ENCODE data around the gene ADAM8. TPM values are rescaled to one million over a fixed set of nuclear protein-coding genes. Genes with fewer than 3 reads are reported as not detected.

The ADAM8 gene
- polyA plus RNA-seq, 4 donors: 0.67 to 4.4 (median 2.1) TPM

- FAIRE-seq: no peak
- Histone ChIP-seq H3K27ac (ENCODE audit: low read depth in 1 of 3, low read length in 2 of 3) (no peak overlapping the region), H3K4me1 (ENCODE audit: control insufficient read depth in 3 of 3, insufficient read depth in 2 of 3, low read depth in 1 of 3, low read length in 2 of 3) (peaks cover 0 to 63% (median 0%) of the 10 kb centered on the region in 3 donors), H3K36me3 (ENCODE audit: control insufficient read depth in 3 of 3, insufficient read depth in 2 of 3, low read depth in 1 of 3, low read length in 3 of 3) (no peaks in the 10 kb centered on the region), H3K9me3 (ENCODE audit: control insufficient read depth in 2 of 2, insufficient read depth in 1 of 2, low read depth in 1 of 2, low read length in 1 of 2) (no peaks in the 10 kb centered on the region), H3K4me3 (ENCODE audit: low read depth in 1 of 3, low read length in 3 of 3) (no peak overlapping the region), H3K27me3 (ENCODE audit: control insufficient read depth in 3 of 3, insufficient read depth in 3 of 3, low read length in 3 of 3) (peaks cover 4 to 16% (median 15%) of the 10 kb centered on the region in 3 donors)
- DNase-seq: no peak
- 60 to 77% (median 74%) methylated on average over 14 of the region's 14 CpGs for WGBS, 3 donors
Observed at GRCh38 chr10:133243593-133243992, 33.1 kb downstream of the ADAM8 start.

GRCh38 chr10:133242611-133243356 lies 33.9 kb downstream of the ADAM8 start:
- Histone ChIP-seq H3K27me3 (ENCODE audit: control insufficient read depth in 3 of 3, insufficient read depth in 3 of 3, low read length in 3 of 3) (peaks cover 10 to 23% (median 16%) of the 10 kb centered on the region in 3 donors), H3K36me3 (ENCODE audit: control insufficient read depth in 3 of 3, insufficient read depth in 2 of 3, low read depth in 1 of 3, low read length in 3 of 3) (no peaks in the 10 kb centered on the region), H3K4me1 (ENCODE audit: control insufficient read depth in 3 of 3, insufficient read depth in 2 of 3, low read depth in 1 of 3, low read length in 2 of 3) (peaks cover 0 to 70% (median 0%) of the 10 kb centered on the region in 3 donors), H3K9me3 (ENCODE audit: control insufficient read depth in 2 of 2, insufficient read depth in 1 of 2, low read depth in 1 of 2, low read length in 1 of 2) (no peaks in the 10 kb centered on the region), H3K27ac (ENCODE audit: low read depth in 1 of 3, low read length in 2 of 3) (no peak overlapping the region), H3K4me3 (ENCODE audit: low read depth in 1 of 3, low read length in 3 of 3) (no peak overlapping the region)
- no peak for FAIRE-seq
- WGBS, 3 donors: 54 to 80% (median 65%) methylated on average over 27 of the region's 27 CpGs
- no peak for DNase-seq

GRCh38 chr10:133241501-133242205 lies 35.0 kb downstream of the ADAM8 start:
- 14 to 38% (median 20%) methylated on average over 25 of the region's 25 CpGs for WGBS, 3 donors
- Histone ChIP-seq H3K4me3 (ENCODE audit: low read depth in 1 of 3, low read length in 3 of 3) (peak overlapping the region in 1 of 3 donors; percentile 20), H3K27me3 (ENCODE audit: control insufficient read depth in 3 of 3, insufficient read depth in 3 of 3, low read length in 3 of 3) (peaks cover 20 to 32% (median 26%) of the 10 kb centered on the region in 3 donors)

GRCh38 chr10:133239990-133240389 lies 36.7 kb downstream of the ADAM8 start:
- FAIRE-seq (no peak), DNase-seq (no peak)
- Histone ChIP-seq H3K27me3 (ENCODE audit: control insufficient read depth in 3 of 3, insufficient read depth in 3 of 3, low read length in 3 of 3) (peaks cover 31 to 48% (median 35%) of the 10 kb centered on the region in 3 donors), H3K4me3 (ENCODE audit: low read depth in 1 of 3, low read length in 3 of 3) (no peak overlapping the region), H3K36me3 (ENCODE audit: control insufficient read depth in 3 of 3, insufficient read depth in 2 of 3, low read depth in 1 of 3, low read length in 3 of 3) (no peaks in the 10 kb centered on the region), H3K27ac (ENCODE audit: low read depth in 1 of 3, low read length in 2 of 3) (no peak overlapping the region), H3K4me1 (ENCODE audit: control insufficient read depth in 3 of 3, insufficient read depth in 2 of 3, low read depth in 1 of 3, low read length in 2 of 3) (peaks cover 0 to 60% (median 0%) of the 10 kb centered on the region in 3 donors), H3K9me3 (ENCODE audit: control insufficient read depth in 2 of 2, insufficient read depth in 1 of 2, low read depth in 1 of 2, low read length in 1 of 2) (no peaks in the 10 kb centered on the region)
- WGBS, 3 donors: 76 to 85% (median 78%) methylated on average over 14 to 15 of the region's 15 CpGs

More at GRCh38 chr10:133241501-133242205, 35.0 kb downstream of the ADAM8 start:
- no peaks in the 10 kb centered on the region for H3K36me3 ChIP-seq (ENCODE audit: control insufficient read depth in 3 of 3, insufficient read depth in 2 of 3, low read depth in 1 of 3, low read length in 3 of 3)
- FAIRE-seq (no peak), DNase-seq (peak in 1 of 2 donors; percentile 69)
- peak overlapping the region in 1 of 3 donors; percentile 33 for H3K27ac ChIP-seq (ENCODE audit: low read depth in 1 of 3, low read length in 2 of 3)
- no peaks in the 10 kb centered on the region for H3K9me3 ChIP-seq (ENCODE audit: control insufficient read depth in 2 of 2, insufficient read depth in 1 of 2, low read depth in 1 of 2, low read length in 1 of 2)
- peaks cover 0 to 71% (median 0%) of the 10 kb centered on the region in 3 donors for H3K4me1 ChIP-seq (ENCODE audit: control insufficient read depth in 3 of 3, insufficient read depth in 2 of 3, low read depth in 1 of 3, low read length in 2 of 3)

- H3K4me3 ChIP-seq (ENCODE audit: low read depth in 1 of 3, low read length in 3 of 3): no peak overlapping the region
- peaks cover 0 to 50% (median 0%) of the 10 kb centered on the region in 3 donors for H3K4me1 ChIP-seq (ENCODE audit: control insufficient read depth in 3 of 3, insufficient read depth in 2 of 3, low read depth in 1 of 3, low read length in 2 of 3)
- DNase-seq (no peak), FAIRE-seq (no peak)
- H3K9me3 ChIP-seq (ENCODE audit: control insufficient read depth in 2 of 2, insufficient read depth in 1 of 2, low read depth in 1 of 2, low read length in 1 of 2): no peaks in the 10 kb centered on the region
- 20 to 32% (median 28%) methylated on average over 15 of the region's 15 CpGs for WGBS, 3 donors
- no peaks in the 10 kb centered on the region for H3K36me3 ChIP-seq (ENCODE audit: control insufficient read depth in 3 of 3, insufficient read depth in 2 of 3, low read depth in 1 of 3, low read length in 3 of 3)
- no peak overlapping the region for H3K27ac ChIP-seq (ENCODE audit: low read depth in 1 of 3, low read length in 2 of 3)
- H3K27me3 ChIP-seq (ENCODE audit: control insufficient read depth in 3 of 3, insufficient read depth in 3 of 3, low read length in 3 of 3): peaks cover 31 to 57% (median 40%) of the 10 kb centered on the region in 3 donors
Observed at GRCh38 chr10:133238466-133238804, 38.2 kb downstream of the ADAM8 start.

GRCh38 chr10:133237588-133238465 lies 38.8 kb downstream of the ADAM8 start, which contains the start of gene VENTX:
TSS of gene VENTX (plus strand) at chr10:133237855. CDS start at chr10:133237915, 60 bp downstream.
- no peak for DNase-seq
- no peak within 1 kb of the TSS for H3K27ac ChIP-seq (ENCODE audit: low read depth in 1 of 3, low read length in 2 of 3)
- peaks cover 31 to 63% (median 38%) of the 10 kb centered on the region in 3 donors for H3K27me3 ChIP-seq (ENCODE audit: control insufficient read depth in 3 of 3, insufficient read depth in 3 of 3, low read length in 3 of 3)
- peak within 1 kb of the TSS in 1 of 3 donors; percentile 8 for H3K4me3 ChIP-seq (ENCODE audit: low read depth in 1 of 3, low read length in 3 of 3)
- WGBS, 3 donors: 5 to 12% (median 10%) methylated on average over 47 to 60 of the region's 60 CpGs
- peaks cover 0 to 44% (median 0%) of the 10 kb centered on the region in 3 donors for H3K4me1 ChIP-seq (ENCODE audit: control insufficient read depth in 3 of 3, insufficient read depth in 2 of 3, low read depth in 1 of 3, low read length in 2 of 3)
- H3K36me3 ChIP-seq (ENCODE audit: control insufficient read depth in 3 of 3, insufficient read depth in 2 of 3, low read depth in 1 of 3, low read length in 3 of 3): no peaks in the 10 kb centered on the region
- H3K9me3 ChIP-seq (ENCODE audit: control insufficient read depth in 2 of 2, insufficient read depth in 1 of 2, low read depth in 1 of 2, low read length in 1 of 2): no peaks in the 10 kb centered on the region
- FAIRE-seq: no peak

- DNase-seq (no peak), FAIRE-seq (no peak)
- no peaks in the 10 kb centered on the region for H3K36me3 ChIP-seq (ENCODE audit: control insufficient read depth in 3 of 3, insufficient read depth in 2 of 3, low read depth in 1 of 3, low read length in 3 of 3)
- H3K27ac ChIP-seq (ENCODE audit: low read depth in 1 of 3, low read length in 2 of 3): no peak overlapping the region
- peaks cover 0 to 38% (median 0%) of the 10 kb centered on the region in 3 donors for H3K4me1 ChIP-seq (ENCODE audit: control insufficient read depth in 3 of 3, insufficient read depth in 2 of 3, low read depth in 1 of 3, low read length in 2 of 3)
- H3K9me3 ChIP-seq (ENCODE audit: control insufficient read depth in 2 of 2, insufficient read depth in 1 of 2, low read depth in 1 of 2, low read length in 1 of 2): no peaks in the 10 kb centered on the region
- 5 to 8% (median 6%) methylated on average over 22 to 32 of the region's 32 CpGs for WGBS, 3 donors
- H3K27me3 ChIP-seq (ENCODE audit: control insufficient read depth in 3 of 3, insufficient read depth in 3 of 3, low read length in 3 of 3): peaks cover 31 to 68% (median 41%) of the 10 kb centered on the region in 3 donors
- peak overlapping the region in 1 of 3 donors; percentile 8 for H3K4me3 ChIP-seq (ENCODE audit: low read depth in 1 of 3, low read length in 3 of 3)
Observed at GRCh38 chr10:133237241-133237587, 39.5 kb downstream of the ADAM8 start.
